Activated T-helper 2 cell treated with anti-CD3 and anti-CD28 coated beads, Interferon-gamma antibody, Interleukin-2, Interleukin-4, amounts not matched to agents 10 μg/mL and 5 μg/mL and 100 μg/mL, durations not matched to agents 14 hours and 24 hours and 36 hours (primary cell): ENCODE results near the gene EFNA5. TPM values are rescaled to one million over a fixed set of nuclear protein-coding genes. Genes with fewer than 3 reads are reported as not detected.

Experiments used
- DNase-seq: peaks from one replicate; pipeline ENCODE4 v3.0.0; 2021; ENCODE audit warnings: low spot score
- H3K27ac Mint-ChIP-seq: one replicate; pipeline ENCODE4 v1.8.0; 2021; ENCODE audit warnings: mixed read lengths
- H3K27me3 Mint-ChIP-seq: one replicate; pipeline ENCODE4 v1.8.0; 2021; ENCODE audit warnings: low read depth, mixed read lengths
- H3K36me3 Mint-ChIP-seq: one replicate; pipeline ENCODE4 v1.8.0; 2021; ENCODE audit warnings: low read depth, mixed read lengths
- H3K4me1 Mint-ChIP-seq: one replicate; pipeline ENCODE4 v1.8.0; 2021; ENCODE audit warnings: low read depth, mixed read lengths
- H3K4me3 Mint-ChIP-seq: one replicate; pipeline ENCODE4 v1.8.0; 2021; ENCODE audit warnings: low read depth, mild to moderate bottlenecking, moderate library complexity, mixed read lengths
- H3K9me3 Mint-ChIP-seq: one replicate; pipeline ENCODE4 v1.8.0; 2021; ENCODE audit warnings: mixed read lengths
- intact Hi-C: fragments of 100-400 bp; cut with micrococcal nuclease; formaldehyde crosslinking; loops from one replicate; pipeline ENCODE4 v1.15.1; 2023
- total RNA-seq: library from RNA; stranded (reverse); gene quantifications from 2 replicates; pipeline ENCODE4 v1.2.3, GENCODE V29; 2022

The EFNA5 gene
- total RNA-seq, 1 donor from 2014 or later: not detected

GRCh38 chr5:107630184-107630583 lies 40.6 kb downstream of the EFNA5 start:
- H3K27ac Mint-ChIP-seq: no peak overlapping the region
- DNase-seq: no peak
- intact Hi-C loops: no loop called here
- H3K4me3 Mint-ChIP-seq: no peak overlapping the region
- H3K9me3 Mint-ChIP-seq: no peaks in the 10 kb centered on the region
- H3K27me3 Mint-ChIP-seq: no peaks in the 10 kb centered on the region
- H3K36me3 Mint-ChIP-seq: no peaks in the 10 kb centered on the region
- H3K4me1 Mint-ChIP-seq: no peaks in the 10 kb centered on the region

DNA sequence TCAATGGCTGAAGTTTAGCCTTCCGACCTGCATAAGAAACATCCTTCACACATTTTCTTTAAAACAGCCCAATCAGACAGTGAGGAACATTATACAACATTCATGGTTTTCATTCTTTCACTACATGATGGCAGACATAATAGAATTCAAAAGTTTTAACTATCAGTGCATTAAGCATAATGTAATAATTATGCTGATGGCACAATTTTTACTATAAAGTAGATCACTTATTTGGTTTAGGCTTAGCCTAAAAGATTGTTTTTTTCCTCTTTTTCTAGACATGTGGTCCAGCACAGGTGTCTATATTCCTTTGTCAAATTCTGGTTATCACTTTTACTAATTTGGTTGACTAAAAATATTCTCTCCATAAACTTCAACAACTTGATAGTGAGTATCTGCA lies 46.5 kb downstream of the EFNA5 start:
- peaks cover 2% of the 10 kb centered on the region for H3K27me3 Mint-ChIP-seq
- no peak overlapping the region for H3K4me3 Mint-ChIP-seq
- no peaks in the 10 kb centered on the region for H3K36me3 Mint-ChIP-seq
- no peaks in the 10 kb centered on the region for H3K4me1 Mint-ChIP-seq
- no peak overlapping the region for H3K27ac Mint-ChIP-seq
- H3K9me3 Mint-ChIP-seq: no peaks in the 10 kb centered on the region
- DNase-seq: no peak
- intact Hi-C loops: no loop called here

DNA sequence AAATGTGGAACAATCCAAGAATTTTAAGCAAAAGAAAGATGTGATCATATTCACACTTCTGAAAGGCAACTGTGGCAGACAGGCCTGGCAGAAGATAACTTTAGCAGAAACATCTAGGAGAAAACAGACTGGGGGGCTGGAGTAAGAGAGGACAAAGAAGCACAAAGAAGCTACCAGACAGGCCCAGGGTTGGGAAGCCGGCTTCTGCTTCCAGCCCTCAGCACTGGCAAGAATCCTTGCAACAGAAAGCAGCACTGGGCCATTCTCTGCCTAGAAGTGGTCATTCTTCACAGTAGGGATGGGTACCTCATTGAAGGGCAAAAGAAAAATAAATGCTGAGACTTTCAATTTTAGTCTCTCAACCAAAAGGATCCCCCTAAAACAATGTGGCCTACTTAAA lies 49.6 kb downstream of the EFNA5 start:
- Mint-ChIP-seq H3K9me3 (no peaks in the 10 kb centered on the region), H3K27me3 (peaks cover 4% of the 10 kb centered on the region), H3K27ac (no peak overlapping the region), H3K4me3 (no peak overlapping the region), H3K4me1 (no peaks in the 10 kb centered on the region), H3K36me3 (no peaks in the 10 kb centered on the region)
- intact Hi-C loops: no loop called here
- DNase-seq: no peak

DNA sequence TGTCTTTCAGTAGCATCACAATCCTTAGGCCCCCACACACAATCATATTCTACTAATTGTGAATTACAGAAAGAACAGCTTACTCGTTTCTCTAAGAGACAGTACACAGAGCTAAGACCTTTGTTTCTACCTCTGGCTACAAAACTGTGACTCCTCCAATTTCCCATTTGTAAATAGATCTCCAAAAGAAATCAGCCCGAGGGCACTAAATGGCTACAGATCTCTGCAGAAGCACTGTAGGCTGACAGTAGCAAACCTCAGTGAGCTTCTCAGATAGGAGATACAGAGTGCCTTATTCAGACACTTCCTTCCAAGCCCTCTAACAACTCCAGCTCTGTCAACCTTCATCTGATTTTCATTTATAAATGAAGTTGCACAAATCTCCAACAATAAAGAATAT lies 51.0 kb downstream of the EFNA5 start:
- H3K27ac Mint-ChIP-seq: no peak overlapping the region
- peaks cover 4% of the 10 kb centered on the region for H3K27me3 Mint-ChIP-seq
- no peaks in the 10 kb centered on the region for H3K9me3 Mint-ChIP-seq
- no peak overlapping the region for H3K4me3 Mint-ChIP-seq
- H3K36me3 Mint-ChIP-seq: no peaks in the 10 kb centered on the region
- H3K4me1 Mint-ChIP-seq: no peaks in the 10 kb centered on the region
- intact Hi-C loops: no loop called here
- no peak for DNase-seq

- DNase-seq: no peak
These were observed 52.5 kb downstream of the EFNA5 start for GRCh38 chr5:107618242-107618641.

GRCh38 chr5:107617052-107617451 lies 53.7 kb downstream of the EFNA5 start:
- Mint-ChIP-seq H3K4me1 (no peaks in the 10 kb centered on the region), H3K27ac (no peak overlapping the region), H3K27me3 (peaks cover 7% of the 10 kb centered on the region), H3K9me3 (no peaks in the 10 kb centered on the region), H3K36me3 (no peaks in the 10 kb centered on the region), H3K4me3 (no peak overlapping the region)
- intact Hi-C loops: no loop called here
- DNase-seq: no peak

More at GRCh38 chr5:107618242-107618641, 52.5 kb downstream of the EFNA5 start:
- no peak overlapping the region for H3K4me3 Mint-ChIP-seq
- H3K27ac Mint-ChIP-seq: no peak overlapping the region
- peaks cover 7% of the 10 kb centered on the region for H3K27me3 Mint-ChIP-seq
- intact Hi-C loops: no loop called here
- H3K36me3 Mint-ChIP-seq: no peaks in the 10 kb centered on the region
- no peaks in the 10 kb centered on the region for H3K9me3 Mint-ChIP-seq
- H3K4me1 Mint-ChIP-seq: no peaks in the 10 kb centered on the region

DNA sequence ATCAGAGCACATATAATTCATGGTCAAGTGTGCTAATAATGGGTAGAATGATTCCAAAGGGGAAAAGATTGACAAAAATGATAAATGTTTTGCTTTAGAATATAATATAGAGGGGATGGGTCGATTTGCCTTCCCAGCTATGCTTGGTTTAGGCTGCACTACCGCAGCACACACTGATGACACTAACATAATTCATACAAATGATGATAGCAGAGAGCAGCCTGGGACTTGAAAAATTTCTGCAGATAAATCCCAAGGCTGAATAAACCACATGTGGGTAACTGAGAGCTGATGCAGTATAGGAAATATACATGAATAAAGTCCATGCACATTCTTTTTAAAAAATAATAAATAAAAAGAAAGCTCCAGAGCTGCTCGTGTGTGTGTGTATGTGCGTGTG lies 54.5 kb downstream of the EFNA5 start:
- Mint-ChIP-seq H3K27me3 (peaks cover 7% of the 10 kb centered on the region), H3K36me3 (no peaks in the 10 kb centered on the region), H3K4me3 (no peak overlapping the region), H3K4me1 (no peaks in the 10 kb centered on the region), H3K27ac (no peak overlapping the region), H3K9me3 (no peaks in the 10 kb centered on the region)
- intact Hi-C loops: no loop called here
- no peak for DNase-seq

DNA sequence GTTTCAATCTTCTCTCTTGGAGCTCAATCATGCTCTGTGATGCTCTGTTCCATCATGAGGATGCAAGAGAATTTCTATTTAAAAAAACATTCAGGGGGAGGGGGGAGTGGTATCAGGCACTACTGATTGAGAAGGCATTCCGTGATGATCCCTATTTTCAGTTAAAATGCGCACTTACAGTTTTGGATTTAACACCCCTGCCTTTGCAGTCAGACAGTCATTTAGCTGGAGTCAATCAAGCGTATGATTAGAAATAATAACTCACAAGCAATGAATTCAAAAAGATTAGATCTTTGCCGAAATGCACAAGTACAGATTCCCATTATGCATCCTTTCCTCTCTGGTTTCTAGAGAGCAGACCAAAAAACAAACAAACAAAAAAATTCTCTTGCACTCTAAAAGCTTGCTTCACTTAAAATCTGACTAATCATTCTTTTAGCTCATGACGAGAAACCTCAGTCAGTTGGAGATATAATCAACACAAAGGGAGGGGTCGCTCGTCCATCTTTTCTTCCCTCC lies 55.4 kb downstream of the EFNA5 start:
- intact Hi-C loops: no loop called here
- Mint-ChIP-seq H3K36me3 (no peaks in the 10 kb centered on the region), H3K4me3 (no peak overlapping the region), H3K4me1 (no peaks in the 10 kb centered on the region), H3K9me3 (no peaks in the 10 kb centered on the region), H3K27me3 (peaks cover 5% of the 10 kb centered on the region), H3K27ac (no peak overlapping the region)
- DNase-seq: no peak

DNA sequence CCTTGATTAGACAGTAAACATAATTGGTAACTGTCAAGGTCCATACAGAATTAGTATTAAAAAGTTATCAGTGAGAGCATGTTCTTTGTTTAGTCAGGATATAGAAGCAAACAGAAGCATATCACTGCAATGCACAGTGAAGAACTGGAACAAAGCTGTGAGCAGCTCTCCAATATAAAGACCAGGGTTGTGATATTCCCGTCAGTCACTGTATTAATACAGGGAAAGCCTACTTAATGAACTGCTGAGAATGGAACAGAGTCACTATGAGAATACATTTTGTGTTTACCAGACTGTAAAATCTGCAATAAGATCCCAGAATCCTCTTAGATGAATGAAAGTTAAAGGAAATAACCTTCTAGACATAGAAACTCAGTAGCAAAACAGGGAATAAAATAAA lies 58.2 kb downstream of the EFNA5 start:
- peaks cover 5% of the 10 kb centered on the region for H3K27me3 Mint-ChIP-seq
- no peaks in the 10 kb centered on the region for H3K4me1 Mint-ChIP-seq
- intact Hi-C loops: no loop called here
- H3K4me3 Mint-ChIP-seq: no peak overlapping the region
- H3K9me3 Mint-ChIP-seq: no peaks in the 10 kb centered on the region
- no peaks in the 10 kb centered on the region for H3K36me3 Mint-ChIP-seq
- no peak for DNase-seq
- H3K27ac Mint-ChIP-seq: no peak overlapping the region

DNA sequence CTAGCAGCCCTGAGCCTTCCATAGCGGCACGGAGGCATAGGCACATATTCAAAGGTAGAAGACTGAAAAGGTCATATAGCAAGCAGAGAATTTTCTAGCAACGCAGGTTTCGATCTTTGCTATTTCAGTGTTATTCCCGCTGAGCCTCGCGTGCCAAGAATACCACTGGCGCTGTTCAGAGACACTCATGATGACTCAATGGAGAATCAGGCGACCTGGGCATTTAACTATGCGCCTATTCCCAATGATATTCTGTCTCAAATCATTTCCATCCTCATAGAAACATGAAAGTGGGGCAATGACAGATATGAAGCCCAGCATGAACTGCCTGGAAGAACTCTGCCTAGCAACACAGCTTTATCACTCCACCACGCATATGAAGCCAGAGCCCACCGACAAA lies 59.9 kb downstream of the EFNA5 start:
- intact Hi-C loops: no loop called here
- H3K4me1 Mint-ChIP-seq: no peaks in the 10 kb centered on the region
- no peak for DNase-seq
- no peak overlapping the region for H3K27ac Mint-ChIP-seq
- no peak overlapping the region for H3K4me3 Mint-ChIP-seq
- H3K36me3 Mint-ChIP-seq: no peaks in the 10 kb centered on the region
- H3K9me3 Mint-ChIP-seq: no peaks in the 10 kb centered on the region
- H3K27me3 Mint-ChIP-seq: peaks cover 12% of the 10 kb centered on the region

DNA sequence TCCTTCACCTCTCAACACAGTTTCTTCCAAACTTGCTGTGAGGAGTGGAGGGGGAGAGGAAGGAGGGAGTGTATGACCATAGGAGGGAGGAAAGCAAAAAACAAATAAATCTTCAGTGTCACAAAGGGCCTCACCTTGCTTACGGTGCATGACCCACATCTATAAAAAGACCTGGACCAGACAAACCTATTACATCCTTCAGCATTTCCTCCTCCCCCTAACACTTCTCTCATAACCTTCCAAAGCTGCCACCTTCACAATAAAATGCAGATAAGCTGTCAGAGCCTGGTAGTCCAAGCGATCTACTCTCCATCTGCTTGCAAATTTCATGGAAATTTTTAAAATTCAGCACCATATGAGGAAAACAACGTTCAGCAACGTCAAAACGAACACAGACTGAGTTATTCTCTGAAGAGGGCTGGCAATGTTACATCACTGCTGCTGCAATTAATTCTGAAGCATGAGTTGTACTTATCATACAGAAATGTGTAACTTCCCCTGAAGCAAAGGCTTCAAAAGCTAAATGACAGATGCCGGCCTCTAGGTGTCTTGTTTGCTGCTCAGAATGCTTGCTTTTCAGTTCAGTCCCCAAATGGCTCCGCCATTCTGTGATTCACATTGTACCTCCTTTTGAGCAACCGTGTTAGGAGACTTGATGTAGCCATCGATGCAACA lies 62.9 kb downstream of the EFNA5 start:
- H3K27ac Mint-ChIP-seq: no peak overlapping the region
- H3K27me3 Mint-ChIP-seq: peaks cover 18% of the 10 kb centered on the region
- H3K4me1 Mint-ChIP-seq: no peaks in the 10 kb centered on the region
- no peak overlapping the region for H3K4me3 Mint-ChIP-seq
- no peak for DNase-seq
- no peaks in the 10 kb centered on the region for H3K9me3 Mint-ChIP-seq
- intact Hi-C loops: no loop called here
- H3K36me3 Mint-ChIP-seq: no peaks in the 10 kb centered on the region

DNA sequence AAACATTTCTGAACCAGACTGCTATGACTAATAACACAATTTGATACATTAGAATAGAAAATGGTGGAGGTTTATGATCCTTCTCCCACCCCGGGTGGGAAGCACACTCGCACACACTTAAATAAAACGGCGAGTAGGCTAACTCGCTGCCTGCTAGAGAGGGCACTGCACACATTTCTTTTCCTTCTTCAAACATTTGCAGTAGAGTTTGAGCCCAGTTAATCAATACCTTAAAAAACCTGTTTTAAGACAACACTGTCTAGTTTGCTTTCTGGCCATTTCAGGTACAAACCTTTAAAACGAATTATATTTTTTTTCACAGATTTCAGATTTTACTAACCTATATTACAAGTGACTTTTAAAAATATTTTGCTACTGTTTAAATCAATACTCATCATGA lies 63.5 kb downstream of the EFNA5 start:
- H3K36me3 Mint-ChIP-seq: no peaks in the 10 kb centered on the region
- intact Hi-C loops: no loop called here
- H3K27me3 Mint-ChIP-seq: peaks cover 18% of the 10 kb centered on the region
- no peak overlapping the region for H3K4me3 Mint-ChIP-seq
- no peak for DNase-seq
- no peak overlapping the region for H3K27ac Mint-ChIP-seq
- H3K9me3 Mint-ChIP-seq: no peaks in the 10 kb centered on the region
- no peaks in the 10 kb centered on the region for H3K4me1 Mint-ChIP-seq

DNA sequence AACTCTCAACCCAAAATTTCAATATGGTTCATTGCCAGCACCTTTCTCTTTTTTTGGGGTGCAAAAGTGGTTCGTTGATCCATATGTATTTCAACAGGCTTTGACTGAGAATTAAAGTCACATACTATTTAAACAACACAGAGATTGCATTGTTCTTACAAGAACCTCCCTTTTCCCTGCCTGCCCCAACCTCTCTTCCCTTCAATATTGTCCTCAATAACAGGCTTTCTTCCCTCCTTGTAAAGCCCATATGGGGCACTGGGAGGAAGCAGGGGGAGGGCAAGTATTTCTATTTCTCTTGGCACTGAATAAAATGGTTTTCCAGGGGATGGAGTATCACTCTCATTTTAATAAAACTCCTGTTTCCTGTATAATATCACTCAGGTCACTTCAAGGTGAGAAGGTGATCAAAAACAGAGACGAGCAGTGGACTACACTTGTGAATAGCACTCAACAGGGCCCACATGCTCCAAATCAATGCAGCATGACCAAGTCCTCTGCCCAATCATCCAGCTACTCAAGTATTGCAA lies 65.1 kb downstream of the EFNA5 start:
- Mint-ChIP-seq H3K4me1 (no peaks in the 10 kb centered on the region), H3K4me3 (no peak overlapping the region), H3K27ac (no peak overlapping the region), H3K9me3 (no peaks in the 10 kb centered on the region), H3K36me3 (no peaks in the 10 kb centered on the region), H3K27me3 (peaks cover 21% of the 10 kb centered on the region)
- no peak for DNase-seq
- intact Hi-C loops: no loop called here
